ENCODE measurements around the gene TRIM27. TPM values are rescaled to one million over a fixed set of nuclear protein-coding genes. Genes with fewer than 3 reads are reported as not detected.

TRIM27 gene
- total RNA-seq, 2 donors from 2014 or later = 61.9 to 86.2 TPM

DNA sequence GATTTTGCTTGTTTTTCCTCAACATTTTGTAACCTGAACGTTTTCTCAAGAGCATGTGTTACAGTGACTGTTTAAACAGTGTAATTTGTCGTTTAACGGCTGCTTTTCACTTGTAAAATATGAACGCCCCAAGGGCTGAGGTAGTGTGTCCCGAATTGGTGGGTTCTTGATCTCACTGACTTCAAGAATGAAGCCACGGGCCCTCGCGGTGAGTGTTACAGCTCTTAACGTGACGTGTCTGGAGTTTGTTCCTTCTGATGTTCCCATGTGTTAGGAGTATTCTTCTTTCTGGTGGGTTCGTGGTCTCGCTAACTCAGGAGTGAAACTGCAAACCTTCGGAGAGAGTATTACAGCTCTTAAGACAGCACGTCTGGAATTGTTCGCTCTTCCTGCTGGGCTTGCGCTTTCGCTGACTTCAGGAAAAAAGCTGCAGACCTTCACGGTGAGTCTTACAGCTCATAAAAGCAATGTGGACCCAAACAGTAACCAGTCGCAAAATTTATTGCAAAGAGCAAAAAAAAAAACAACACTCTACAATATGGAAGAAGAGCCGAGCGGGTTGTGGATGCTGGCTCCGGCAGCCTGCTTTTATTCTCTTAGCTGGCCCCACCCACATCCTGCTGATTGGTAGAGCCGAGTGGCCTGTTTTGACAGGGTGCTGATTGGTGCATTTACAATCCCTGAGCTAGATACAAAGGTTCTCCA lies 25.1 kb upstream of the TRIM27 start:
- Histone ChIP-seq H3K4me1 (ENCODE audit: control insufficient read depth in 1 of 2, low read depth in 2 of 2) (peaks cover 0 to 6% of the 10 kb centered on the region in 2 donors), H3K9me3 (no peaks in the 10 kb centered on the region), H3K27me3 (replicated peaks; ENCODE audit: insufficient read depth) (no peaks in the 10 kb centered on the region), H3K36me3 (no peaks in the 10 kb centered on the region), H3K27ac (no peak overlapping the region), H3K4me3 (no peak overlapping the region)
- ATAC-seq (ENCODE audit: insufficient number of reproducible peaks, low FRiP score, low read depth) (no peak), DNase-seq (ENCODE audit: low spot score) (no peak)
- TF ChIP-seq CTCF (IDR thresholded peaks at IDR 0.05) = no peak

- Histone ChIP-seq H3K36me3 (no peaks in the 10 kb centered on the region), H3K27ac (no peak overlapping the region), H3K4me3 (no peak overlapping the region), H3K9me3 (no peaks in the 10 kb centered on the region), H3K27me3 (replicated peaks; ENCODE audit: insufficient read depth) (no peaks in the 10 kb centered on the region), H3K4me1 (ENCODE audit: control insufficient read depth in 1 of 2, low read depth in 2 of 2) (no peaks in the 10 kb centered on the region)
- DNase-seq (ENCODE audit: low spot score) (no peak), ATAC-seq (ENCODE audit: insufficient number of reproducible peaks, low FRiP score, low read depth) (no peak)
- TF ChIP-seq CTCF (IDR thresholded peaks at IDR 0.05) = no peak
Observed at GRCh38 chr6:28947831-28948270, 24.1 kb upstream of the TRIM27 start.

DNA sequence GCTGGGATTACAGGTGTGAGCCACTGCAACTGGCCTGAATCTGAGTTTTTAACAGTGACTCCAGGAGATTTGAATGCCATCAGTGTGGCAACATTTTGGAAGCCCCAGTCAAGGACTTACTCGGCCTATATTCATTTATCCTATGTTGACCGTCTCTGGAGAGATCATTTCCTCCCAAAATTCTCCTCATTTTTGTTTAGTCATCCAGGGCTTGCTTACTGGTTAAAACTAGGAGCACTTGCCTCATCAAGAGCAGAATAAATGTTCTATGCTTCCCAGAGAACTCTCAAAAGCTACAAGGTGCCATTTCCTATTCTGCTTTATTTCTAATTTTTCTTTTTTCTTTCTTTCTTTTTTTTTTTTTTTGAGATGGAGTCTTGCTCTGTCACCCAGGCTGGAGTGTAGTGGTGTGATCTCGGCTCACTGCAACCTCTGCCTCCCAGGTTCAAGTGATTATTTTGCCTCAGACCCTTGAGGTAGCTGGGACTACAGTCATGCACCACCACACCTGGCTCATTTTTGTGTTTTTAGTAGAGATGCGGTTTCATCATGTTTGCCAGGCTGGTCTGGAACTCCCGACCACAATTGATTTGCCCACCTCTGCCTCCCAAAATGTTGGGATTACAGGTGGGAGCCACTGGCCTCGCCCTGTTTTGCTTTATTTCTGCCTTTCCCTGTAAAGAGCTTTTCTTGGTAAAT lies 23.4 kb upstream of the TRIM27 start:
- DNase-seq (ENCODE audit: low spot score) (no peak), ATAC-seq (ENCODE audit: insufficient number of reproducible peaks, low FRiP score, low read depth) (no peak)
- Histone ChIP-seq H3K4me3 (no peak overlapping the region), H3K36me3 (no peaks in the 10 kb centered on the region), H3K9me3 (no peaks in the 10 kb centered on the region), H3K4me1 (ENCODE audit: control insufficient read depth in 1 of 2, low read depth in 2 of 2) (peaks cover 0 to 1% of the 10 kb centered on the region in 2 donors), H3K27ac (no peak overlapping the region), H3K27me3 (replicated peaks; ENCODE audit: insufficient read depth) (no peaks in the 10 kb centered on the region)
- TF ChIP-seq CTCF (IDR thresholded peaks at IDR 0.05) = no peak

DNA sequence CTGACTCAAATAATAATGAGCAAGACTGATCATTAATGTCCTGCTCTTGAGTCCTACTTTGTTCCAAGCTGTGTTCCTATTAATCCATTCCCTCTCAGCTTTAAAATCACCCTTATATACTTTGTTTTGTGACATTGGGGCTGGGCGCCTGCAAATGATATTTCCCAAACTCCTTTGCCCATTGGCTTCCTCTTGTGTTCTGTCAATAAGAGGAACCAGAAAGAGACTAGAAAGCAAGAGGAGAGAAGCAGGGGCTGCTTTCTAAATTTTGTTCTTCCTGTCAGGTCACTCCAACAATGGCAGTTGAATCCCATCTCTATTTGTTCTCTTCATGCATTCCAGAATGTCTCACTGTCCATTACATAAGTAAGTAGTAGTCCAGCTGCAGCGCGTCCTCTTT lies 21.6 kb upstream of the TRIM27 start:
- H3K4me1 ChIP-seq (ENCODE audit: control insufficient read depth in 1 of 2, low read depth in 2 of 2) = peaks cover 6 to 7% of the 10 kb centered on the region in 2 donors
- DNase-seq (ENCODE audit: low spot score) = no peak
- TF ChIP-seq CTCF (IDR thresholded peaks at IDR 0.05) = no peak

DNA sequence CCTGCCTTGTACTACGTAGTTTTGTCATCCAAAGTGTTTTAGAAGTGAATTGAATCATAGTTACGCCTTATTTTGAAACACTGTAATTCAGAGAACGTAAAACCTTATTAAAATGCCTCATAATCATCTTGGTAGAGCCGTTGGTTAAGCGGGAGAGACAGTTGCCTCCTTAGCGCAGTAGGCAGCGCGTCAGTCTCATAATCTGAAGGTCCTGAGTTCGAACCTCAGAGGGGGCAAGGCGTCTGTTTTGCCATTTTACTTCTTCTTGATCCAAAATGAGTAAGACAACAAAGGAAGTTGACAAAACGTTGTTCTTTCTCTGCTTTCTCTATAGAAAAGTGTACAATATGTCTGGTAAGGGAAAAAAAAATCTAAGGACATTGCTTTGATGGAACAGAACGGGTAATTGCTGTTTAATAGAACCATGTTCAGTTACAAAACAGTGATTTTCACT lies 20.7 kb upstream of the TRIM27 start:
- no peak for ATAC-seq (ENCODE audit: insufficient number of reproducible peaks, low FRiP score, low read depth)
- no peak for TF ChIP-seq CTCF (IDR thresholded peaks at IDR 0.05)
- H3K36me3 ChIP-seq = no peaks in the 10 kb centered on the region
- peaks cover 6 to 7% of the 10 kb centered on the region in 2 donors for H3K4me1 ChIP-seq (ENCODE audit: control insufficient read depth in 1 of 2, low read depth in 2 of 2)
- H3K27me3 ChIP-seq (replicated peaks; ENCODE audit: insufficient read depth) = no peaks in the 10 kb centered on the region
- peak overlapping the region; percentile 86 for H3K4me3 ChIP-seq
- no peak for DNase-seq (ENCODE audit: low spot score)
- H3K27ac ChIP-seq = peak overlapping the region; percentile 78 to 84
- no peaks in the 10 kb centered on the region for H3K9me3 ChIP-seq

More for the DNA sequence above, 21.6 kb upstream of the TRIM27 start:
- Histone ChIP-seq H3K4me3 (no peak overlapping the region), H3K27ac (no peak overlapping the region), H3K27me3 (replicated peaks; ENCODE audit: insufficient read depth) (no peaks in the 10 kb centered on the region), H3K36me3 (no peaks in the 10 kb centered on the region), H3K9me3 (no peaks in the 10 kb centered on the region)
- ATAC-seq (ENCODE audit: insufficient number of reproducible peaks, low FRiP score, low read depth) = no peak

All from thoracic aorta (tissue), 2 donors.